ENCODE measurements around the gene FAM20B.

FAM20B gene

DNA sequence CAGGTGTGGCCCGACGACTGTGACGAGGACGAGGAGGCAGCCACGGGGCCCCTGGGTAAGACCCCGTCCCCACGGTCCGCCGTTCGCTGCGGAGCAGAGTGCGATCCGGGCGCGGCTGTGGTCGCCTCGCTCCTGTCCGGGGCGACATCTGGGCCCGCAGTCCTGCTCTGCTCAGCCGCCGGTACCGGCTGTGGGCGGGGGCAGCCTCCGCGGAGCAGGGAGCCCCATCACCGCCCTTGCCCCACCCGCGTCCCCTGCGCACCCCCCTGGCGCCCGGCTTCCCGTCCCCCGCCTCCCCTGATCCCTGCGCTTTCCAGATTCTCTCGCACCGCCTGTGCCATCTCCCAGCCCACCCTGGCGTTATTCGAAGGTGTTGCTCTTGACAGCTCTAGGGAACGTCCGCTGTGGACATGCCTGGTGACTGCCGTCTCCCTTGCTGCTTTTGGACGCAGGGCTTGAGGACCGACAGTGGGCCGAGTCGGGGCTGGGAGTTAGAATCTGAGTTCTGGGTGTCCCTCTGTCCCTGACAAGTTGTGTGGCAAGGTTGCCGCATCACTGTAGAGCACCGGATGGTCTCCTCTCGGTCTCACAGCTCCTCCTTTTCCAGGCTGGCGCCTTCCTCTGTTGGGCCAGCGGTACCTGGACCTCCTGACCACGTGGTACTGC, 56.8 kb downstream of the FAM20B start:
- H3K4me3 ChIP-seq (replicated peaks; ENCODE audit: low read depth, low read length), result peak overlapping the region; percentile 92
- H3K27me3 ChIP-seq (replicated peaks; ENCODE audit: control insufficient read depth, insufficient read depth, low read length), result no peaks in the 10 kb centered on the region
- H3K36me3 ChIP-seq (ENCODE audit: control insufficient read depth, insufficient read depth, low read length), result peaks cover 15% of the 10 kb centered on the region
- TF ChIP-seq, protein P1, sequence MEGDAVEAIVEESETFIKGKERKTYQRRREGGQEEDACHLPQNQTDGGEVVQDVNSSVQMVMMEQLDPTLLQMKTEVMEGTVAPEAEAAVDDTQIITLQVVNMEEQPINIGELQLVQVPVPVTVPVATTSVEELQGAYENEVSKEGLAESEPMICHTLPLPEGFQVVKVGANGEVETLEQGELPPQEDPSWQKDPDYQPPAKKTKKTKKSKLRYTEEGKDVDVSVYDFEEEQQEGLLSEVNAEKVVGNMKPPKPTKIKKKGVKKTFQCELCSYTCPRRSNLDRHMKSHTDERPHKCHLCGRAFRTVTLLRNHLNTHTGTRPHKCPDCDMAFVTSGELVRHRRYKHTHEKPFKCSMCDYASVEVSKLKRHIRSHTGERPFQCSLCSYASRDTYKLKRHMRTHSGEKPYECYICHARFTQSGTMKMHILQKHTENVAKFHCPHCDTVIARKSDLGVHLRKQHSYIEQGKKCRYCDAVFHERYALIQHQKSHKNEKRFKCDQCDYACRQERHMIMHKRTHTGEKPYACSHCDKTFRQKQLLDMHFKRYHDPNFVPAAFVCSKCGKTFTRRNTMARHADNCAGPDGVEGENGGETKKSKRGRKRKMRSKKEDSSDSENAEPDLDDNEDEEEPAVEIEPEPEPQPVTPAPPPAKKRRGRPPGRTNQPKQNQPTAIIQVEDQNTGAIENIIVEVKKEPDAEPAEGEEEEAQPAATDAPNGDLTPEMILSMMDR (IDR thresholded peaks at IDR 0.05; ENCODE audit: insufficient read depth, low read length, poor library complexity, severe bottlenecking), result no peak
- peak; percentile 66 for DNase-seq (ENCODE audit: extremely low read depth, insufficient read length)

DNA sequence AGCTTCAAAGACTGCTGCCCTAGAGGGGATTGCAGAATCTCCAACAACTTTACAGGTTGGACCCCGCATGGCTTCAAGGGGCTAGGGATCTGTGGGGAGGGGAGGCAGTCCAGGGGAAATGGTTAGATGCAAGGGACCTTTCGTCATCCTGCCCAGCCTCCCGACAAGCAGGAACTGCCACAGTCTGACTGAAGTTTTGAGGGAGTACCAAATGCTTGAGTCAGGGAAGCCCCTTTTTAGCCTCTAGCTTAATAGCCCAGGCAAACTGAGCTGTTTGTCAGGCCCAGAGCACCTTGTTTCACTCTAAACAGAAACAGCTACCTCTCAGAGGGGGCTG, 57.3 kb downstream of the FAM20B start:
- no peak for DNase-seq (ENCODE audit: extremely low read depth, insufficient read length)
- TF ChIP-seq, protein P1 (IDR thresholded peaks at IDR 0.05; ENCODE audit: insufficient read depth, low read length, poor library complexity, severe bottlenecking), result no peak

DNA sequence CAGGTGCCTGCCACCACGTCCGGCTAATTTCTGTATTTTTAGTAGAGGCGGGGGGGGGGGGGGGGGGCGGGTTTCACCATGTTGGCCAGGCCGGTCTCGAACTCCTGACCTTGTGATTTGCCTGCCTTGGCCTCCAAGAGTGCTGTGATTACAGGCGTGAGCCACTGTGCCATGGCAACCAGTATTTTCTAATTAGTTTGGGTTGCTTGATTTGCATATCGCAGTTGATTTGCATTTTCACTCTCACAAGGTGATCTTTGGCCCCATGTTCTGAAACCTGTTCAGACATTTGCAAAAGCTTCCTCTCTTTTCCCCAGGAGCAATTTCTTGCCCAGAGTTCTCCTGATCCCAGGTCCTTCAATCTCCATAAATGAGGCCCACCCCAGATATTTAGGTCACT, 57.8 kb downstream of the FAM20B start:
- Histone ChIP-seq H3K27me3 (replicated peaks; ENCODE audit: control insufficient read depth, insufficient read depth, low read length) (no peaks in the 10 kb centered on the region), H3K36me3 (ENCODE audit: control insufficient read depth, insufficient read depth, low read length) (peaks cover 19% of the 10 kb centered on the region), H3K4me3 (replicated peaks; ENCODE audit: low read depth, low read length) (peak overlapping the region; percentile 92)
- TF ChIP-seq, protein P1 (IDR thresholded peaks at IDR 0.05; ENCODE audit: insufficient read depth, low read length, poor library complexity, severe bottlenecking), result no peak
- DNase-seq (ENCODE audit: extremely low read depth, insufficient read length), result peak; percentile 38

More for the DNA sequence above, 57.3 kb downstream of the FAM20B start:
- H3K4me3 ChIP-seq (replicated peaks; ENCODE audit: low read depth, low read length), result peak overlapping the region; percentile 92
- H3K27me3 ChIP-seq (replicated peaks; ENCODE audit: control insufficient read depth, insufficient read depth, low read length), result no peaks in the 10 kb centered on the region
- H3K36me3 ChIP-seq (ENCODE audit: control insufficient read depth, insufficient read depth, low read length), result peaks cover 19% of the 10 kb centered on the region

DNA sequence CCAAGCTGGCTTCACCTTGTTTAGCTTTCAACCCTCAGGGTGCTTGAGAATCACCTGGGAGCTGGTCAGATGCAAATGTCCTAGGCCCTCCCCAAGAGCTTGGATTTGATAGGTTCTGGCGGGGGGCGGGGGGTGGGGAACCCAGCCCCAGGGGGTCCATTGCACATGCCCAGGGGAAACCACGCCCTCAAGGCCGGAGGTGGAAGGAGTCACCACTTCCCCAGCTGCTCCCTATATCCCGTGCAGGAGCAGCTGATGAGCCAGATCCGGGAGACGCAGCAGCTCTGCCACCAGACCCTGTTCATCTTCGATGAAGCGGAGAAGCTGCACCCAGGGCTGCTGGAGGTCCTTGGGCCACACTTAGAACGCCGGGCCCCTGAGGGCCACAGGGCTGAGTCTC, 62.0 kb downstream of the FAM20B start:
- H3K4me3 ChIP-seq (replicated peaks; ENCODE audit: low read depth, low read length), result no peak overlapping the region
- TF ChIP-seq, protein P1 (IDR thresholded peaks at IDR 0.05; ENCODE audit: insufficient read depth, low read length, poor library complexity, severe bottlenecking), result no peak
- H3K27me3 ChIP-seq (replicated peaks; ENCODE audit: control insufficient read depth, insufficient read depth, low read length), result no peaks in the 10 kb centered on the region
- H3K36me3 ChIP-seq (ENCODE audit: control insufficient read depth, insufficient read depth, low read length), result peaks cover 40% of the 10 kb centered on the region
- no peak for DNase-seq (ENCODE audit: extremely low read depth, insufficient read length)

DNA sequence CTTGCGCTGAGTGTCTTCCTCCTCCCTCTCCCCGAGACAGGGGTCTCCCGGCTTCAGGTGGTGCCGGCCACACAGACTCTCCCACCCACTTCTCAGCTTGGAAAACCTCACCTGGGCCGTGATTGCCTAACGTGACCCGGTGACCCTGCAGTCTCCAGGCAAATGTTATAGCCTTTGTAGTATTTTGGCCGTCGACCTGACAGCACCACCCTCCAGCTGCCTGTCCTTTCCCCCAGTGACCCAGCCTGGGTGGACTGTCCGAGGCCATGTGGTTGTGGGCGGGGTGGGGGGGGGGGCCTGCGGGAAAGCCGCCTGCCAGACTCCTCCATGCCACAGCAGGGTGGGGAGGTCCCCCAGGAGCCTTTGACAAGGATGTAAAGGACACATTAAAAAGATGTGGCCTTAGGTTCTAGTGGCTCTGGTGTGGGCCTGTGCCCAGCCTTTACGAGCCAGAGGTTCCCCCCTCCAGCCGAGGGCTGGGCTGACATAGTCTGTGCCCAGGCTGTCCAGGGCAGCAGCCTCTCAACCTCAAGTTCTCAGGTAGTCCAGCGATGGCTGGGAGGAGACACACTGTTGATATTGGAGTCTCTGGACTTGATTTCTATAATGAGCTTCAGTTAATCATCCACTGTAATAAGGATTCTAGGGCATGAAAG, 64.3 kb downstream of the FAM20B start:
- Histone ChIP-seq H3K4me3 (replicated peaks; ENCODE audit: low read depth, low read length) (no peak overlapping the region), H3K36me3 (ENCODE audit: control insufficient read depth, insufficient read depth, low read length) (peaks cover 48% of the 10 kb centered on the region), H3K27me3 (replicated peaks; ENCODE audit: control insufficient read depth, insufficient read depth, low read length) (no peaks in the 10 kb centered on the region)
- TF ChIP-seq, protein P1 (IDR thresholded peaks at IDR 0.05; ENCODE audit: insufficient read depth, low read length, poor library complexity, severe bottlenecking), result no peak
- no peak for DNase-seq (ENCODE audit: extremely low read depth, insufficient read length)
